PC-3 (cell line): ENCODE measurements around the gene TSKU. TPM values are rescaled to one million over a fixed set of nuclear protein-coding genes. Genes with fewer than 3 reads are reported as not detected.

Source experiments
- ATAC-seq: fragments of 200-7000 bp; cut with Tn5 transposase; 2 replicates; pipeline ENCODE4 v1.9.1; 2020; ENCODE audit warnings: mild to moderate bottlenecking, moderate library complexity
- BruUV-seq: library from RNA; stranded (reverse); fragments of 400-500 nt; replicated peaks from 2 replicates; lab custom pipeline; 2021; lab: Mats Ljungman, UMichigan
- CTCF ChIA-PET: fragments of 300-600 bp; sonication (Branson Sonifier 250); formaldehyde crosslinking; loops from one replicate; lab custom pipeline; 2022; ENCODE audit warnings: antibody characterized with exemption; lab: Charles Lee
- POLR2A ChIA-PET: fragments of 300-600 bp; sonication (Branson Sonifier 250); formaldehyde crosslinking; loops from one replicate; lab custom pipeline; 2022; ENCODE audit warnings: antibody characterized with exemption; ENCODE audit not compliant: unreplicated experiment; lab: Charles Lee
- DNase-seq: peaks from one replicate; pipeline ENCODE4 v3.0.0-alpha.2; 2015
- H2AFZ ChIP-seq: fragments of 300-600 bp; sonication (generic); 2 replicates; pipeline ENCODE4 v1.6.0; 2016; ENCODE audit warnings: antibody characterized with exemption, low read length
- H3F3A ChIP-seq: fragments of 300-600 bp; sonication (generic); one replicate; pipeline ENCODE4 v1.6.0; 2017; ENCODE audit warnings: antibody characterized with exemption, low read length, control low read depth, mild to moderate bottlenecking; ENCODE audit not compliant: unreplicated experiment
- H3K27ac ChIP-seq: fragments of 300-600 bp; sonication (generic); 2 replicates; pipeline ENCODE4 v1.5.1; 2016; ENCODE audit warnings: mild to moderate bottlenecking, low read length
- H3K27me3 ChIP-seq: fragments of 300-600 bp; sonication (generic); 2 replicates; pipeline ENCODE4 v1.6.1; 2016; ENCODE audit warnings: low read length, mixed read lengths
- H3K36me3 ChIP-seq: fragments of 300-600 bp; sonication (generic); 2 replicates; pipeline ENCODE4 v1.6.1; 2016; ENCODE audit warnings: low read depth, mixed run types, low read length, mixed read lengths
- H3K4me1 ChIP-seq: fragments of 300-600 bp; sonication (generic); 2 replicates; pipeline ENCODE4 v1.5.1; 2016; ENCODE audit warnings: low read length; ENCODE audit not compliant: insufficient read depth
- H3K4me2 ChIP-seq: fragments of 300-600 bp; sonication (generic); 2 replicates; pipeline ENCODE4 v1.6.0; 2016; ENCODE audit warnings: low read length
- H3K4me3 ChIP-seq: fragments of 300-600 bp; sonication (generic); 2 replicates; pipeline ENCODE4 v1.5.1; 2016; ENCODE audit warnings: mild to moderate bottlenecking, low read length, mixed read lengths
- H3K79me2 ChIP-seq: fragments of 300-600 bp; sonication (generic); 2 replicates; pipeline ENCODE4 v1.6.1; 2017; ENCODE audit warnings: low read length, mixed read lengths
- H3K9ac ChIP-seq: fragments of 300-600 bp; sonication (generic); 2 replicates; pipeline ENCODE4 v1.6.0; 2016; ENCODE audit warnings: mild to moderate bottlenecking, low read length
- H3K9me2 ChIP-seq: fragments of 300-600 bp; sonication (generic); replicated peaks from 2 replicates; pipeline ENCODE4 v1.6.1; 2016; ENCODE audit warnings: mixed run types, low read length, mixed read lengths
- H3K9me3 ChIP-seq: fragments of 300-600 bp; sonication (generic); 2 replicates; pipeline ENCODE4 v1.6.1; 2016; ENCODE audit warnings: low read length, mixed read lengths
- H4K20me1 ChIP-seq: fragments of 300-600 bp; sonication (generic); 2 replicates; pipeline ENCODE4 v1.6.1; 2016; ENCODE audit warnings: low read length, mixed read lengths
- EZH2 ChIP-seq: fragments of 300-600 bp; sonication (generic); IDR thresholded peaks from one replicate; pipeline ENCODE4 v1.6.1; 2017; ENCODE audit warnings: antibody characterized with exemption, mild to moderate bottlenecking, low read length; ENCODE audit not compliant: unreplicated experiment
- EZH2phosphoT487 ChIP-seq: fragments of 300-600 bp; sonication (generic); IDR thresholded peaks from 2 replicates; pipeline ENCODE4 v1.6.1; 2018; ENCODE audit warnings: mild to moderate bottlenecking, antibody characterized with exemption, low read length, borderline replicate concordance
- intact Hi-C: fragments of 100-400 bp; cut with micrococcal nuclease; formaldehyde crosslinking; loops from 2 replicates; pipeline ENCODE4 v1.9.0; 2023
- total RNA-seq: library from RNA; depleted of rRNA; stranded (reverse); fragments of >200 nt; gene quantifications from 2 replicates; pipeline ENCODE4 v1.2.3, GENCODE V29; 2014
- TF ChIP-seq, protein P1 (sequence below): fragments of 300-600 bp; sonication (generic); conservative IDR thresholded peaks from 2 replicates; pipeline ENCODE4 v1.5.1; 2017; ENCODE audit warnings: antibody characterized with exemption, low read depth, mild to moderate bottlenecking, low read length

Gene TSKU
- total RNA-seq, 1 experiment from 2014 or later = 32.1 TPM

DNA sequence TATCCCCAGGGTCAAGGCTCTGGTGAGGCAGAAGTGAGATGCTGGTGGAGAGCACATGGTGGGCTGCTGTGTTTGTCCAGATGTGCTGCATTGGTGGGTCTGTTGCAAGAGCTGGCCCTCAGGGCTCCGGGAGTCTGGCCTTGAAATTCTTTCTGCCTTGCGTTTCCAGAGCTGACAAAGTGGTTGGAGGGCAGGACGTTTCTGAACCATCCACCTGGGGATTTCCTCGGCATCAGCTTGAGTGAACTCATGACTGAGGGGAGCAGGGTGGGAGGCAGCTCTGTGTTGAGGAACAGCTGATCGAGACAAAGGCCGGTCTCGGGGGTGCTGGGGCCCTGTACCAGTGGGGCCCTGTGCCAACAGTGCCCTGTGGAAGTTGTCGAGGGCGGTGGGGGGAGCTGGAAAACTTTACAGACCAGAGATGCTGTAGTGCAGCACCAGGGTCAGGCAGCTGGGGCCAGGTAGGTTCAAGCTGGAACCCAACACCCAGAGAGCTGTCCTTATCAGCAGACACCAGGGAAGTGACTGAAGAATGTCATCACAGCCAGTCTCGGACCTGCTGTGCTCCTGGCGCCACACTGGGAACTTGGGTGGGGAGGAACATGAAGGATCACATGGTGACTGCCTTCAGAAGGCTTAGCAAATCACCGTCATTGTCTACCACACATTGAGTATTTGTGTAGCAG is 4.9 kb downstream of the TSKU start:
- Histone ChIP-seq H3K79me2 (peaks cover 82% of the 10 kb centered on the region), H2AFZ (no peak overlapping the region), H3K9me3 (no peaks in the 10 kb centered on the region), H4K20me1 (peaks cover 21% of the 10 kb centered on the region), H3K4me1 (peaks cover 39% of the 10 kb centered on the region), H3F3A (no peaks in the 10 kb centered on the region), H3K27ac (peak overlapping the region; percentile 81), H3K4me2 (peak overlapping the region; percentile 51), H3K36me3 (0 out of 2 replicates have a peak, but pooled peaks cover 4% of the 10 kb centered on the region), H3K9ac (peak overlapping the region; percentile 11; the same call in 1 of the 2 replicates), H3K27me3 (no peaks in the 10 kb centered on the region), H3K9me2 (no peaks in the 10 kb centered on the region), H3K4me3 (no peak overlapping the region)
- ATAC-seq (peak; percentile 1; the same call in 1 of the 2 replicates), DNase-seq (no peak)
- intact Hi-C loops = no loop called here
- POLR2A ChIA-PET = no interaction called here
- CTCF ChIA-PET = interaction anchor here (0.7 kb wide), 1 partner anchor 132 kb away, joined by 3 read pairs; no protein-coding TSS in a partner anchor
- TF ChIP-seq, protein P1, sequence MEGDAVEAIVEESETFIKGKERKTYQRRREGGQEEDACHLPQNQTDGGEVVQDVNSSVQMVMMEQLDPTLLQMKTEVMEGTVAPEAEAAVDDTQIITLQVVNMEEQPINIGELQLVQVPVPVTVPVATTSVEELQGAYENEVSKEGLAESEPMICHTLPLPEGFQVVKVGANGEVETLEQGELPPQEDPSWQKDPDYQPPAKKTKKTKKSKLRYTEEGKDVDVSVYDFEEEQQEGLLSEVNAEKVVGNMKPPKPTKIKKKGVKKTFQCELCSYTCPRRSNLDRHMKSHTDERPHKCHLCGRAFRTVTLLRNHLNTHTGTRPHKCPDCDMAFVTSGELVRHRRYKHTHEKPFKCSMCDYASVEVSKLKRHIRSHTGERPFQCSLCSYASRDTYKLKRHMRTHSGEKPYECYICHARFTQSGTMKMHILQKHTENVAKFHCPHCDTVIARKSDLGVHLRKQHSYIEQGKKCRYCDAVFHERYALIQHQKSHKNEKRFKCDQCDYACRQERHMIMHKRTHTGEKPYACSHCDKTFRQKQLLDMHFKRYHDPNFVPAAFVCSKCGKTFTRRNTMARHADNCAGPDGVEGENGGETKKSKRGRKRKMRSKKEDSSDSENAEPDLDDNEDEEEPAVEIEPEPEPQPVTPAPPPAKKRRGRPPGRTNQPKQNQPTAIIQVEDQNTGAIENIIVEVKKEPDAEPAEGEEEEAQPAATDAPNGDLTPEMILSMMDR = no peak
- no peak for TF ChIP-seq EZH2phosphoT487
- TF ChIP-seq EZH2 = no peak
- BruUV-seq = no TSS peak

DNA sequence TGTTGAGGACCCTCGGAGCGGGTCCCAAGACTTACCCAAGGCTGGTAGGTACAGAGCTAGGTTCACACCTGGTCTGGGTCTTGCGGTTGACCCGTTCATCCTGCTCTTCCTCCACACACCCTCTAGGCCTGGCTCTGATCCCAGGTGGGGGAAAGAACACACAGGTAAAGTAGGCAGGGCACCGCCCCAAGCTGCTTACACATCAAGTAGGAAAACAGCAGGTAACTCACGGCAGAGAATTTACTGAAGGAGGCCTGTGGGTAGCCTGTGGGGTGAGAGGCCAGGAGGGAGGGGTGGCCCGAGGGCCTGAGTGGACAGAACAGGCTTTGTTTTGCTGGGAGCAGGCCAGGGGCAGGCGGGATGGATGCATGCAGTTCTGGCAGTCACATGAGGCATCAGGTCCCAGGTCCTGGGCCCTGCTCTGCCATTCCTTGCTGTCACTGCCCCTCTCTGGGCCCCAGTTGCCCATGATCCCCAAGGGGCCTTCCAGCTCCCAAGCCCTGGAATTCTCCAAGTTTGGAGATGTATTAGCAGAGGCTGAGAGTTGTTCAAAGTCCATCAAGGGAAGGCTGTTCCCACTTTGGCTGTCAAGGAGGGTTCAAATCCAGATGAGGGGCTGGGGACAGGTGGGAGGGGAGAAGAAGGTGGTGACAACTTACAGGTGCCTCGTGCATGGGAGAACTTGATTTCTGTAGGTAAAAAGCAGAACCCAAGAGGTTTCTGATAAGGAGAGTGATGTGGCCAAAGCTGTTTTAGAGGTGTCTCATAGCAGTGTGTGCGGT is 5.7 kb downstream of the TSKU start:
- Histone ChIP-seq H3K9me3 (no peaks in the 10 kb centered on the region), H3K4me3 (no peak overlapping the region), H4K20me1 (peaks cover 23% of the 10 kb centered on the region), H3K4me1 (peaks cover 39% of the 10 kb centered on the region), H3K9ac (peak overlapping the region; percentile 50), H3K36me3 (0 out of 2 replicates have a peak, but pooled peaks cover 4% of the 10 kb centered on the region), H3K27ac (peak overlapping the region; percentile 84), H3K27me3 (no peaks in the 10 kb centered on the region), H3K9me2 (no peaks in the 10 kb centered on the region), H3K79me2 (peaks cover 85% of the 10 kb centered on the region), H3F3A (no peaks in the 10 kb centered on the region), H3K4me2 (peak overlapping the region; percentile 54), H2AFZ (no peak overlapping the region)
- intact Hi-C loops = no loop called here
- ChIA-PET CTCF (interaction anchor here (0.7 kb wide), 1 partner anchor 131 kb away, joined by 3 read pairs; no protein-coding TSS in a partner anchor), POLR2A (no interaction called here)
- ATAC-seq (peak; percentile 66), DNase-seq (peak; percentile 99)
- no TSS peak for BruUV-seq
- peak; percentile 82 for TF ChIP-seq EZH2phosphoT487
- no peak for TF ChIP-seq EZH2
- TF ChIP-seq, protein P1 = no peak
